H1 (cell line): ENCODE measurements around the gene CPPED1. TPM values are rescaled to one million over a fixed set of nuclear protein-coding genes. Genes with fewer than 3 reads are reported as not detected.

Experiments
- CTCF ChIA-PET: fragments of 300-600 bp; sonication (Branson Sonifier 250); formaldehyde crosslinking; loops from one replicate; lab custom pipeline; 2021; ENCODE audit not compliant: partially characterized antibody; lab: Charles Lee
- POLR2A ChIA-PET: fragments of 300-600 bp; sonication (Branson Sonifier 250); formaldehyde crosslinking; loops from one replicate; lab custom pipeline; 2021; ENCODE audit warnings: inconsistent platforms; ENCODE audit not compliant: partially characterized antibody; lab: Charles Lee
- DNase-seq, 2 experiments: peaks; one replicate each; pipeline versions ENCODE4 v3.0.0 to v3.0.0-alpha.2; 2010 to 2022; ENCODE audit warnings: low spot score in 2 of 2, low read depth in 1 of 2, mixed read lengths in 1 of 2
- FAIRE-seq: peaks from 2 replicates; lab custom pipeline; 2011; peaks lifted over from hg19 to GRCh38; lab: Jason Lieb, UNC
- H2AFZ ChIP-seq: 2 replicates; pipeline ENCODE4 v1.8.1; 2012; ENCODE audit warnings: low read length, inconsistent platforms
- H2AK5ac ChIP-seq: 2 replicates; pipeline ENCODE4 v1.6.1; 2013; ENCODE audit warnings: low read depth, low read length
- H2BK120ac ChIP-seq: replicated peaks from 2 replicates; pipeline ENCODE3; 2013; ENCODE audit warnings: low read depth, low read length, inconsistent platforms
- H2BK12ac ChIP-seq: 2 replicates; pipeline ENCODE4 v1.6.1; 2013; ENCODE audit warnings: low read depth, low read length
- H2BK15ac ChIP-seq: 2 replicates; pipeline ENCODE4 v1.6.1; 2013; ENCODE audit warnings: low read length
- H2BK20ac ChIP-seq: 2 replicates; pipeline ENCODE4 v1.6.1; 2013; ENCODE audit warnings: low read length
- H2BK5ac ChIP-seq: 2 replicates; pipeline ENCODE4 v1.6.1; 2013; ENCODE audit warnings: low read depth, low read length
- H3K14ac ChIP-seq: 2 replicates; pipeline ENCODE4 v1.6.1; 2013; ENCODE audit warnings: inconsistent platforms; ENCODE audit not compliant: insufficient read length
- H3K18ac ChIP-seq: 2 replicates; pipeline ENCODE4 v1.6.1; 2013; ENCODE audit warnings: low read length; ENCODE audit errors: extremely low read depth
- H3K23ac ChIP-seq: 2 replicates; pipeline ENCODE4 v1.6.1; 2013; ENCODE audit warnings: inconsistent platforms; ENCODE audit not compliant: insufficient read length
- H3K23me2 ChIP-seq: 2 replicates; pipeline ENCODE4 v1.6.1; 2013; ENCODE audit warnings: low read depth, low read length
- H3K27ac ChIP-seq: 2 replicates; pipeline ENCODE4 v1.6.1; 2011; ENCODE audit warnings: low read depth, low read length, inconsistent platforms
- H3K27me3 ChIP-seq, 4 experiments: replicated peaks in 1 of 4; 1 replicate in 1 of 4; 2 replicates in 3 of 4; pipeline versions ENCODE4 v1.6.1 to v1.8.1; 2011 to 2013; ENCODE audit warnings: low read length in 3 of 4, mild to moderate bottlenecking in 3 of 4, inconsistent platforms in 2 of 4, mixed read lengths in 2 of 4, moderate library complexity in 1 of 4; ENCODE audit not compliant: control insufficient read depth in 3 of 4, insufficient read depth in 3 of 4; ENCODE audit errors: extremely low read depth in 1 of 4
- H3K36me3 ChIP-seq, 4 experiments: 2 replicates each; pipeline versions ENCODE4 v1.6.1 to v1.8.1; 2011 to 2013; ENCODE audit warnings: mild to moderate bottlenecking in 4 of 4, low read length in 3 of 4, moderate library complexity in 2 of 4, control low read depth in 1 of 4, inconsistent platforms in 1 of 4; ENCODE audit not compliant: insufficient read depth in 4 of 4, control insufficient read depth in 2 of 4
- H3K4ac ChIP-seq: replicated peaks from 2 replicates; pipeline ENCODE3; 2013; ENCODE audit warnings: low read length, low read depth, mixed read lengths, inconsistent platforms; ENCODE audit not compliant: insufficient read length
- H3K4me1 ChIP-seq, 4 experiments: replicated peaks in 1 of 4; 1 replicate in 1 of 4; 2 replicates in 3 of 4; pipeline versions ENCODE4 v1.6.1 to v1.8.1; 2011 to 2013; ENCODE audit warnings: low read length in 3 of 4, inconsistent platforms in 2 of 4, mixed read lengths in 1 of 4; ENCODE audit not compliant: insufficient read depth in 4 of 4, control insufficient read depth in 3 of 4
- H3K4me2 ChIP-seq, 2 experiments: 2 replicates each; pipeline versions ENCODE4 v1.6.1 to v1.8.1; 2011 to 2013; ENCODE audit warnings: low read depth in 2 of 2, low read length in 2 of 2, control low read depth in 1 of 2, inconsistent platforms in 1 of 2, mild to moderate bottlenecking in 1 of 2; ENCODE audit not compliant: insufficient read depth in 1 of 2
- H3K4me3 ChIP-seq, 4 experiments: fragments of 200-600, 300-600 bp in 1 of 4; sonication (generic), shearing (Covaris generic), sonication (Bioruptor Twin) in 1 of 4; 2 replicates each; pipeline versions ENCODE4 v1.5.1 to v1.8.1; 2011 to 2016; ENCODE audit warnings: low read length in 4 of 4, low read depth in 3 of 4, control low read depth in 2 of 4, inconsistent platforms in 2 of 4, mild to moderate bottlenecking in 2 of 4, mixed read lengths in 1 of 4, moderate library complexity in 1 of 4; ENCODE audit not compliant: insufficient read depth in 2 of 4; ENCODE audit errors: extremely low read depth in 1 of 4
- H3K56ac ChIP-seq: replicated peaks from 2 replicates; pipeline ENCODE3; 2013; ENCODE audit warnings: low read depth, mild to moderate bottlenecking, mixed read lengths, low read length, inconsistent platforms; ENCODE audit not compliant: insufficient read length
- H3K79me1 ChIP-seq: 2 replicates; pipeline ENCODE4 v1.6.1; 2013; ENCODE audit warnings: low read depth, low read length, control low read depth
- H3K79me2 ChIP-seq, 2 experiments: 2 replicates each; pipeline versions ENCODE4 v1.6.1 to v1.8.1; 2012 to 2013; ENCODE audit warnings: low read length in 2 of 2, mild to moderate bottlenecking in 2 of 2, inconsistent platforms in 1 of 2; ENCODE audit not compliant: insufficient read depth in 2 of 2, control insufficient read depth in 1 of 2
- H3K9ac ChIP-seq, 4 experiments: replicated peaks in 1 of 4; 1 replicate in 1 of 4; 2 replicates in 3 of 4; pipeline versions ENCODE4 v1.6.1 to v1.8.1; 2011 to 2013; ENCODE audit warnings: low read depth in 3 of 4, low read length in 3 of 4, control low read depth in 2 of 4, mild to moderate bottlenecking in 2 of 4, moderate library complexity in 2 of 4, inconsistent platforms in 1 of 4; ENCODE audit errors: extremely low read depth in 1 of 4
- H3K9me3 ChIP-seq, 2 experiments: 2 replicates each; pipeline versions ENCODE4 v1.6.1 to v1.8.1; 2012 to 2013; ENCODE audit warnings: mild to moderate bottlenecking in 2 of 2, moderate library complexity in 2 of 2, control low read depth in 1 of 2, inconsistent platforms in 1 of 2, low read depth in 1 of 2, low read length in 1 of 2, mixed read lengths in 1 of 2; ENCODE audit not compliant: insufficient read depth in 2 of 2
- H4K20me1 ChIP-seq, 2 experiments: replicated peaks in 1 of 2; 2 replicates each; pipeline versions ENCODE3 to v1.8.1; 2011 to 2013; ENCODE audit warnings: inconsistent platforms in 2 of 2, low read length in 2 of 2, mild to moderate bottlenecking in 1 of 2; ENCODE audit not compliant: insufficient read depth in 2 of 2, control insufficient read depth in 1 of 2
- H4K5ac ChIP-seq: 2 replicates; pipeline ENCODE4 v1.6.1; 2013; ENCODE audit warnings: low read length, low read depth, mixed read lengths, inconsistent platforms; ENCODE audit not compliant: insufficient read length
- H4K8ac ChIP-seq: 2 replicates; pipeline ENCODE4 v1.8.0; 2013; ENCODE audit warnings: mild to moderate bottlenecking, moderate library complexity, low read length, inconsistent platforms; ENCODE audit not compliant: insufficient read depth; ENCODE audit errors: extremely low read depth
- H4K91ac ChIP-seq: replicated peaks from 2 replicates; pipeline ENCODE3; 2013; ENCODE audit warnings: low read length, mixed read lengths, inconsistent platforms; ENCODE audit not compliant: insufficient read length
- ATF2 ChIP-seq: IDR thresholded peaks from 2 replicates; pipeline ENCODE4 v1.6.1; 2012; ENCODE audit warnings: low read length, inconsistent platforms
- CTBP2 ChIP-seq: IDR thresholded peaks from 2 replicates; pipeline ENCODE4 v1.7.0; 2011; ENCODE audit warnings: borderline replicate concordance, mild to moderate bottlenecking, moderate library complexity, mixed read lengths, low read length; ENCODE audit not compliant: insufficient read depth, insufficient read length
- EZH2 ChIP-seq: fragments of 200-600 bp; sonication (generic); IDR thresholded peaks from 2 replicates; pipeline ENCODE4 v1.7.1; 2012; ENCODE audit warnings: low read depth, mild to moderate bottlenecking, moderate library complexity, low read length, inconsistent platforms; ENCODE audit not compliant: severe bottlenecking
- HDAC2 ChIP-seq, 2 experiments: fragments of 300-600 bp in 1 of 2; sonication (generic) in 1 of 2; IDR thresholded peaks; 2 replicates each; pipeline ENCODE4 v1.6.1; 2011 to 2012; ENCODE audit warnings: low read depth in 2 of 2, low read length in 2 of 2, mild to moderate bottlenecking in 2 of 2, moderate library complexity in 2 of 2, borderline replicate concordance in 1 of 2, inconsistent platforms in 1 of 2
- HDAC6 ChIP-seq: IDR thresholded peaks from one replicate; pipeline ENCODE4 v1.7.1; 2012; ENCODE audit warnings: low read depth, mild to moderate bottlenecking, inconsistent platforms, low read length, moderate library complexity
- POLR2A ChIP-seq, 2 experiments: IDR thresholded peaks; 1 replicate in 1 of 2; 2 replicates in 1 of 2; pipeline ENCODE4 v1.6.1; 2011; ENCODE audit warnings: low read depth in 2 of 2, low read length in 2 of 2, mild to moderate bottlenecking in 2 of 2; ENCODE audit errors: control extremely low read depth in 1 of 2
- RAD21 ChIP-seq, 2 experiments: IDR thresholded peaks in 1 of 2; conservative IDR thresholded peaks in 1 of 2; 2 replicates each; pipeline ENCODE4 v1.6.1; 2011; ENCODE audit warnings: low read depth in 2 of 2, low read length in 2 of 2, improper control_type of control experiment in 1 of 2, inconsistent platforms in 1 of 2, mild to moderate bottlenecking in 1 of 2, moderate library complexity in 1 of 2
- RNF2 ChIP-seq: fragments of 200-900, 300-1000 bp; sonication (generic); IDR thresholded peaks from 2 replicates; pipeline ENCODE4 v1.7.1; 2016; ENCODE audit warnings: borderline replicate concordance, low read depth, mild to moderate bottlenecking, antibody characterized with exemption, low read length; ENCODE audit not compliant: poor library complexity, severe bottlenecking; ENCODE audit errors: missing control alignments
- RXRA ChIP-seq: IDR thresholded peaks from 2 replicates; pipeline ENCODE4 v1.6.1; 2011; ENCODE audit warnings: low read depth, mild to moderate bottlenecking, low read length, moderate library complexity; ENCODE audit not compliant: insufficient read depth
- TAF1 ChIP-seq: IDR thresholded peaks from 2 replicates; pipeline ENCODE4 v1.6.1; 2011; ENCODE audit warnings: mild to moderate bottlenecking, low read depth, low read length
- WGBS, 2 experiments: shearing (Covaris generic) in 1 of 2; methylation state at CpG; one replicate each; pipeline versions ENCODE4 v1.1.6 to v1.1.7; 2013 to 2015; ENCODE audit warnings: low lambda C conversion rate in 2 of 2, mixed read lengths in 2 of 2, inconsistent platforms in 1 of 2, low coverage in 1 of 2, missing lambda C conversion rate in 1 of 2; ENCODE audit not compliant: insufficient replicate concordance in 2 of 2, insufficient coverage in 1 of 2, insufficient read length in 1 of 2; ENCODE audit errors: extremely low coverage in 1 of 2, missing lambda C conversion rate in 1 of 2; 5-methylcytosine and 5-hydroxymethylcytosine counted together
- polyA plus RNA-seq, 7 experiments: library from polyadenylated mRNA; depleted of rRNA in 3 of 7; stranded (reverse) in 5 of 7; unstranded in 2 of 7; fragments of >200 nt in 5 of 7; fragments of 200-250 nt in 2 of 7; gene quantifications; 1 replicate in 5 of 7; 2 replicates in 1 of 7; 4 replicates in 1 of 7; pipeline versions ENCODE4 v1.2.1 to v1.2.3, GENCODE V29; 2011 to 2013; ENCODE audit warnings: missing spikeins in 2 of 7, mixed read lengths in 2 of 7
- total RNA-seq: library from RNA; stranded (reverse); fragmentation: NEBNext Ultra II Directional; extraction: Animal tissue kit (Norgen Biotek cat#: 25700); gene quantifications from 2 replicates; pipeline ENCODE4 v1.2.1, GENCODE V29; 2021

Gene CPPED1
- total and polyA plus RNA-seq, 2 of the 8 experiments (the other 6 are each of a cell fraction or from before 2014, with no cell fraction given) = 3.5 to 11.2 TPM

- Histone ChIP-seq H2BK12ac (no peak overlapping the region), H3K18ac (no peak overlapping the region), H3K79me2 (no peaks in the 10 kb centered on the region), H4K91ac (no peak overlapping the region), H2BK20ac (no peak overlapping the region), H2BK5ac (no peak overlapping the region), H3K4ac (no peak overlapping the region), H4K8ac (peak overlapping the region; percentile 18; the same call in 1 of the 2 replicates), H4K5ac (no peak overlapping the region), H2AK5ac (no peak overlapping the region), H3K27me3 (no peaks in the 10 kb centered on the region), H3K79me1 (no peaks in the 10 kb centered on the region), H2BK15ac (no peak overlapping the region), H3K27ac (no peak overlapping the region), H3K9me3 (0 out of 4 replicates have a peak, but pooled peaks cover 0 to 5% of the 10 kb centered on the region in 2 experiments), H2BK120ac (no peak overlapping the region), H3K9ac (no peak overlapping the region), H3K4me2 (no peak overlapping the region), H3K4me1 (no peaks in the 10 kb centered on the region), H3K14ac (no peak overlapping the region), H4K20me1 (peaks cover 0 to 2% of the 10 kb centered on the region in 2 experiments), H3K23ac (no peak overlapping the region), H2AFZ (no peak overlapping the region), H3K36me3 (no peaks in the 10 kb centered on the region), H3K4me3 (no peak overlapping the region), H3K56ac (no peak overlapping the region), H3K23me2 (no peaks in the 10 kb centered on the region)
- WGBS, 2 experiments = 82% methylated on average over 6 of the region's 6 CpGs; no CpG with 5 or more reads in 1 of the 2 experiments
- FAIRE-seq (no peak), DNase-seq (no peak)
- POLR2A ChIA-PET = interaction anchor here (1.5 kb wide), 1 partner anchor 11 kb away, joined by 3 read pairs; no protein-coding TSS in a partner anchor
- CTCF ChIA-PET = no interaction called here
- TF ChIP-seq CTBP2 (no peak), ATF2 (no peak), RXRA (no peak), RAD21 (IDR thresholded peaks at IDR 0.05 in 1 of 2, conservative IDR thresholded peaks at IDR 0.05 in 1 of 2; ENCODE audit: low read depth in 2 of 2, low read length in 2 of 2) (no peak), POLR2A (IDR thresholded peaks at IDR 0.05; ENCODE audit: control extremely low read depth in 1 of 2, low read depth in 2 of 2, low read length in 2 of 2) (no peak), HDAC2 (IDR thresholded peaks at IDR 0.05; ENCODE audit: borderline replicate concordance in 1 of 2, low read depth in 2 of 2, low read length in 2 of 2) (no peak), HDAC6 (no peak), TAF1 (no peak), EZH2 (no peak), RNF2 (no peak)
These were observed 62.6 kb downstream of the CPPED1 start for GRCh38 chr16:12740986-12741610.
